Right ventricle myocardium inferior (tissue), 1 donor: ENCODE data around the gene KRT1. TPM values are rescaled to one million over a fixed set of nuclear protein-coding genes. Genes with fewer than 3 reads are reported as not detected.
"Not testable (repeated sequence)": the region's sequence is repeated elsewhere in the genome, so short reads cannot be mapped to it uniquely, and the experiment has no call there.

Source experiments
- ATAC-seq: fragments of 200-7000 bp; cut with Tn5 transposase; one replicate; pipeline ENCODE4 v1.9.1; 2020; ENCODE audit warnings: mild to moderate bottlenecking, moderate library complexity
- DNase-seq: peaks from one replicate; pipeline ENCODE4 v3.0.0; 2021; ENCODE audit errors: missing footprints
- intact Hi-C: fragments of 100-400 bp; cut with DNase I; formaldehyde crosslinking; loops from one replicate; pipeline ENCODE4 v1.11.0; 2022
- total RNA-seq: library from RNA; stranded (reverse); fragmentation: NEBNext Ultra II Directional; extraction: Animal tissue kit (Norgen Biotek cat#: 25700); gene quantifications from one replicate; pipeline ENCODE4 v1.2.1, GENCODE V29; 2021
- donor health status: DM: no; HTN: yes; CAD: no; lungs with severe emphysema.

KRT1 gene
- total RNA-seq, 1 donor from 2014 or later, result not detected

DNA sequence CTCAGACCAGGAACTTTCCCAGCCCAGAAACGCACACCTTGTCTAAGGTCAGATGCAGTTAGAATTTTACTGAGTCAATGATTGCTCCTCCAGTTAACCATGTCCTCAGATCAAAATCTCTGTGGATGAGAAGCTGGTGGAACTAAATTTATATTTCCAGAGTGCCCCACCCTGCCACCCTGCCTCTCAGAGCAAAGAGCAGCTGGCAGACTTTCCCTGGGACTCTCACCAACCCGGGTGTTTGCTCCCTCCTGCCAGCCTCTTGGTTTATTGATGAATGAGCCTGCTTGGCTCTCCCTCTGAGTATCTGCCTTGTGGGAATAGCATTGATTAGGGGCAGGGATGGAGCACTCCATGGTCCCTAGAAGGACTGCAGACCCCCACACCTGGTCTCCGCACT, 5.9 kb upstream of the KRT1 start:
- no peak for ATAC-seq
- intact Hi-C loops, result no loop called here
- no peak for DNase-seq

DNA sequence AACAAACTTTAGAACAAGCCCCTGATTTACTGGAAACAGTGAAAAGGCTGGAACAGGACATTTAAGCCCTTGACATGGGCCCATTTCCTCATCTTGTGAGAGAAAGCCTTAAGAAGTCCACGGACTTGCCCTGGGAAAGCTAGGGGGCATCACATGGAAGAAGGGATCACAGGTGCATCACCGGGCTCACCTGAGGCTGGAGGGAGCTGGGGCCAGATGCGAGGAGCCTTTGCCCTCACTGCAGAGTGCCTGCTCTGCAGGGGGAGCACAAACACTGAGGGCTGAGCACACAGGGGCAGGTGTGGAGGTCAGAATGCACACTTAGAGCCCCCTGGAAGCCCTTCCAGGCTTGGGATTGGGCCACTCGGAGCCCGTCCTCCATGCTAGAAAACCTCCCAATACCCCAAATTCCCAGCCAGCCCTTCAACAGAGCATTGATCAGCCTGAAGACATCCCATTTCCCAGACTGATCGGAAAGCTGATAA, 5.2 kb upstream of the KRT1 start:
- no peak for DNase-seq

DNA sequence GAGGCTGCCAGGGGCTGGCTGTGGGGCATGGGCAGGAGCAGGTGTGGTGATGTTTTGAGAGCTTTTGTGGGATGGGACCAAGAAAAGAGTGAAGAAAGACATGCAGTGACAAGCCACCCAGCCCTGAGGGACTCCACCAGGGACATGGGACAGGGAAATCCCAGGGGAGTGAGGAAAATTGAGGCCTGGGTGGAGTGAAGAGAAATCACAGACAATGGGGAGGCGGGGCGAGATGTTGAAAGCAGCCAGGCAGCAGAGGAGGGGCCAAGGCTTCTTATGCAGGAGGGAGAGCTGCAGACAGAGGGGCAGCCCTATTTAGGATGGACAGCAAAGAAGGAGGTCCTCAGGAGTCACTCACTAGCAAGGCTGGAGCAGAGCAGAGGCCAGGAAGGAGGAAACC, 4.2 kb upstream of the KRT1 start:
- DNase-seq, result no peak
- intact Hi-C loops, result no loop called here
- no peak for ATAC-seq

More for the DNA sequence above, 5.2 kb upstream of the KRT1 start:
- intact Hi-C loops, result no loop called here
- ATAC-seq, result no peak

DNA sequence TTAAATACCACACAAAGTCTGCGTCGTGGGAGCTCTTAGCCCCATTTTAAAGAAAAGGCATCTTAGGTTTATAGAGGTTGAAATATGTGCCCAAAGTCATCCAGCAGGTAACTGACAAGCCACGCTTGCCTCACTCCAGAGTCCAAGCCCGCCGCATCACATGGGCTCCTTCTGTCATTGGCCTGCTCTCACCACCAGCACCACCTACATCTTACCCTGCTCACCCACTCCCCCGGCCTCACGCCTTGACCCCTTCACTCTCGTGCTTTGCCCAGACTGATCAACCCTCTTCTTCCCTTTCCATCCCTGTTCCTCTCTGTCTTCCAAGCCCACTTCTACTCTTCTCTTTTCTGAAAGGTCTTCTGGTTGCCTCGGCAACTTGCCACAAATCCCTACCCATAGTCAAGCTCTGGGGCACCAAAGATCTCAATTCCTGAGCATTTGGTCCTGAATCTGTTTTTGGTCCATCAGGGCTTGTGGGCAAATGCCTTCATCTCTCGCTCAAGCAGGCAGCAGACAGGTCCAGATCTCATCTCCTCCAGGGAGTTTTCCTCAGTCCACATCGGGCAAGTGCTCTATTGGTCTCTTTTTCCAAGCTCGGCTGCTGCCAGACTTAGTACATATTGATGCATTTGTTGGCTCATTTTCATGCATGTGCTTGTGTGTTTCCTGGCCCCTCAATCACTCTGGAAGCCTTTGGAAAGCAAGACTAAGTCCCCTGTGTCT, 3.5 kb upstream of the KRT1 start:
- no peak for DNase-seq
- no peak for ATAC-seq
- intact Hi-C loops, result no loop called here

DNA sequence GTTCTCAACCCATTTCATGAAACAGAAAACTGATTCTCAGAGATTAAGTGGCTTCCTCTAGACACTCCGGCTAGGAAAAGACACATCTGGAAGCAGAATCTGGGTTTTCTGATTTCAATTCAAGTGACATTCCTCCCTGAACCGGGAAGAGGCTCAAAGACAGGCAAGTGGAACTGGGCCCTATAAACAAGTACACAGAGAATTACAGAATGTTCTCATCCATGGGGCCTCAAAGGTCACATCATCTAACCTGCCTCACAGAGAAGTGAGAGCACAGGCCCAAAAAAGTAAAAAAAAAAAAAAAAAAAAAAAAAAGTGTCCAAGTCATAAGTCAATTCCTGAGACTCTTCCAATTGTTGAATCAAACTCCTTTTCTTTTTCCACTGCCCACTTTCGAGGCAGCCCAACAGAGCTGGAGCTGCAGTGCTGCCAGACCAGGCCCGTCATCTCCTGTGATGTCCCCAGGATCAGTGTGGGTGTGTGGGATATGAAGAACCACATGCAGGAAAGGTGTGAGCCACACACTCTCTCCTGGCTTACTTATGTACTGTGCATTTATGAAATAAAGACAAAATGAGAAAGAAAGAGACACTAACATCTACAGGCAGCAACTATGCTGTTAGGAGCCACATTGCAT, 2.8 kb upstream of the KRT1 start:
- no peak for ATAC-seq
- DNase-seq, result no peak
- intact Hi-C loops, result no loop called here

DNA sequence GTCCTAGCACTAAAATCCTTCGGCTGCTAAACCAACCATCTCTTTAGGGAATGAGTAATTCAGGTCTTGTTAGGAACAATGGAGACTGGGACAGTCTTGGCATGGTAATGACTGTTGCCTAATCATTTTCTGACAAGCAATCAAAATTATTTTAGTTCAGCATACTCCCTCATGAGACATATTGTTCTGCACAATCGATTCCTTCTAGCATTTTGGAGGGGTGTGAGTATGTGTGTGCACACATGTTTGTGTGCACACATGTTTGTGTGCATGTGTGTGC, 2.1 kb upstream of the KRT1 start:
- intact Hi-C loops, result no loop called here
- DNase-seq (no peak), ATAC-seq (no peak)

DNA sequence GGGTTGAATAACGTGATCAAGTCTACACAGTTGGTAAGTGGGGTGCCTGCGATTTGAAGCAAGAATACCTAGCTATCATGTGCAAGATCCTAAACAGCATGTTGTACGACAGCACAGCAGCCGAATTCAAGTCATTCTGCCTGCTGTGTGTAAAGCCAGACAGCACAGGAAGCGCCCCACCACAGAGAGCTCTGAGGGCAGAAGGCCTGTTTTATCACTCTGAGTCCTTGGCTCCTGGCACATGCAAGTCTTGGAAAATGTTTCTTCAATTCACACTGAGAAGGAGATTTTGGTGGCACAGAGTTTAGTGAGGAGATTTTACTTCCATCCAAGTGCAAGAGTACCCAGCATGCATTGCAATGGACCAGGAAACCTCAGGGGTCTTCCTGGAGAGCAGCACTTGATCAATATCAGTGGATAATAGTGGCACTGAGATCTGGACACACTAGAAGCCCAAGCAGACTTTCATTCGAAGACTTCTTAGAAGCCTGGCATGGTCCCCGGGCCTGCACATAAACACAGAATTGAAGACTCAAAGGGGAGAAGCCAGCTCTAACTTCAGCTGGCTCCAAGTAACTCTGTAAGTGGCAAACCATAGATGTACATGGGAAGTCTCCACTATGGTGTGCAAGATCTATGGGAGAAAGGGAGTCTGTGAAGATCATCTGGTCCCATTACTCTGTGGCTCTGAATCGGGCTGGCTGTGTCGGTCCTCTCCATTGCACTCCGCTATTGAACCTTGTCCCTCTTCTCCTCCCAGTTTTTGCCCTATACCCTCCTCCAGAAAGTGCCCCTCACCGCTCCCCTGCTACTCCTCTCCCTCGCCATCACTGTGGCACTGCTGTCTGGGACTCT, 1.5 kb upstream of the KRT1 start:
- ATAC-seq, result no peak
- intact Hi-C loops, result no loop called here
- no peak for DNase-seq

DNA sequence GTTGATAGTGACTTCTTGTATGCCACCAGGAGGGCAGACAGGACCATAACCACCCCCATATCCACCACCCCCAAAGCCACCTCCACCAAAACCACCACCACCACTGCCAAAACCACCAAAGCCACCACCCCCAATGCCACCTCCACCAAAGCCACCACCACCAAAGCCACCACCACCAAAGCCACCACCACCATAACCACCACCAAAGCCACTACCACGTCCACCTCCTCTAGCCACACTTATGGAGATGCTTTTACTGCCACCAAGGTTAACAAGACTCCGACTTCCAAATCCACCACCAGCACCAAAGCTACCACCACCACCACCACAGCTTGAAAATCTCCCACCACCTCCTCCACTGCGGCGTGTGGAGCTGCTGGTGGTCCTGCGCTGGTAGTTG, 332 bp downstream of the KRT1 start:
- ATAC-seq, result no peak
- DNase-seq, result no peak
- intact Hi-C loops, result no loop called here

DNA sequence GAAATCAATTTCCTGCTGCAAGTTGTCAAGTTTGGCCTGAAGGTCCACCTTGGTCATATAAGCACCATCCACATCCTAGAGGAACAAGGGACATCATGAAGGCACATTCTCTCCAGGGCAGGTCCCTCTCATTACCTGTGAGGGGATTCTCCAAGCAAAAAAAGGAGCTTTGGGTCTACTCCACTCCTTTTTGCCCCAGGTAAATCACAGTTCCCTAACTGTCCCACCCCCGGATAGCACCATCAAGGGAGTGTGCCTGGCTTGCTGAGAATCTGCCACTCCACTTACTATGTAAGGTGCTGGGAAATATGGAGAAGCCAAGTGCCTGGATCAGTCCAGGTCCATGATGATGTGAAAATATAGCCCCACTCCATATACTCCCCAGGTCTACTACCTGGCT, 2.5 kb downstream of the KRT1 start:
- DNase-seq (no peak), ATAC-seq (no peak)
- intact Hi-C loops, result no loop called here

DNA sequence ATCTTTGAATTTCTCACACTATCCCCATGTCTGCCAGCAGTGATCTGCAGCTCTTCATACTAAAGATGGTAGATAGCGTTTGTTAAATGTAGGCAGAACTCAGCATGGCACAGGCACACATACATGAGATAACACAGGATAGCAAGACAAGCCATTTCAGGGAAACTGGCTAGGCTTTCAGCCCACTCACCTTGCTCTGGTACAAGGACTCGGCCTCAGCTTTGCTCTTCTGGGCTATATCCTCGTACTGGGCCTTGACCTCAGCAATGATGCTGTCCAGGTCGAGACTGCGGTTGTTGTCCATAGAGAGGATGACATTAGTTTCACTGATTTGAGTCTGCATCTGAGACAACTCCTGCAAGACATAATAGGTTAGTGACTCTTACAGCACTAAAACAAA, 3.1 kb downstream of the KRT1 start:
- DNase-seq (no peak), ATAC-seq (no peak)
- intact Hi-C loops, result no loop called here

DNA sequence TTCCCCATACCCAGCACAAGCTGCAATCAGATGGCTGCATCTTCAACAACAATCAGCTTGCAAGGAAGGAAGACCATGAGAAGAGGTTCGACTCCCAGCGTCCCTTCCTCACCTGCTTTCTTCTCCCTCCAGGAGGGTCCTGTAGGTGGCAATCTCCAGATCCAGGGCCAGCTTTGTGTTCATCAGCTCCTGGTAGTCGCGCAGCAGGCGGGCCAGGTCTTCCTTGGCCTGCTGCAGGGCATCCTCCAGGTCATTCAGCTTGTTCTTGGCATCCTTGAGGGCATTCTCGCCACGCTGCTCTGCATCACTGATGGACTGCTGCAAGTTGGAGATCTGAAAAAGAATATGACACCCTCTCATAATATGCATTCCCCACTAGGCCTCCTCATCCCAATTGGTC, 4.0 kb downstream of the KRT1 start:
- ATAC-seq (no peak), DNase-seq (no peak)
- intact Hi-C loops, result no loop called here

DNA sequence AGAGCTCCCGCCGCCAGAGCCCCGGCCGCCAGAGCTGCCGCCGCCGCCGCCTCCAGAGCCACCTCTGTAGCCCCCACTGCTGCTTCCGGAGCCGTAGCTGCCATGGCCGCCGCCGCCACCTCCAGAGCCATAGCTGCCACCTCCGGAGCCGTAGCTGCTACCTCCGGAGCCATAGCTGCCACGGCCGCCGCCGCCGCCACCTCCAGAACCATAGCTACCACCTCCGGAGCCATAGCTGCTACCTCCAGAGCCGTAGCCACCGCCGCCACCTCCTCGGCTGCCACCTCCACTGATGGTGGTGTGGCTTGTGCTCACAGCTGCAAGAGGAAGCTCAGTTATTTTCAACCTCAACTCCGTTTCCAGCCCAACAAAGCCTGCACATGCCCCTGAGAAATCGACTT, 4.9 kb downstream of the KRT1 start:
- DNase-seq (no peak), ATAC-seq (no peak)
- intact Hi-C loops, result no loop called here

DNA sequence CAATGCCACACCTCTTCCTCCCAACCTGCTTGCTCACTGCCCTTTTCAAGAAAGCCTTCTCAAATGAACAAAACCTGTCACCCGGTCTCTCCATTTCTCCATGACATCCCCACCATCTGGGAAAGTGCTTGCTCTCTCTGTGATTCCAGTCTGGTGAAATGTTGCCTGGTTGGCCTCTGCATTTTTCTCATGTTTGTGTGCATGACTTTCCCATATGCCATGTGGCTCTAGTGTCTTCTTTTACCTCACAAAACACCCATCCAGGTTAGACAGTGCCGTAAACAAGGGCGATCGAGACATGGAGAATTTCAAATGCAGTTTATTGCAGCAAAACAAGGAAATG, 5.8 kb downstream of the KRT1 start:
- intact Hi-C loops, result no loop called here
- DNase-seq (no peak), ATAC-seq (no peak)

DNA sequence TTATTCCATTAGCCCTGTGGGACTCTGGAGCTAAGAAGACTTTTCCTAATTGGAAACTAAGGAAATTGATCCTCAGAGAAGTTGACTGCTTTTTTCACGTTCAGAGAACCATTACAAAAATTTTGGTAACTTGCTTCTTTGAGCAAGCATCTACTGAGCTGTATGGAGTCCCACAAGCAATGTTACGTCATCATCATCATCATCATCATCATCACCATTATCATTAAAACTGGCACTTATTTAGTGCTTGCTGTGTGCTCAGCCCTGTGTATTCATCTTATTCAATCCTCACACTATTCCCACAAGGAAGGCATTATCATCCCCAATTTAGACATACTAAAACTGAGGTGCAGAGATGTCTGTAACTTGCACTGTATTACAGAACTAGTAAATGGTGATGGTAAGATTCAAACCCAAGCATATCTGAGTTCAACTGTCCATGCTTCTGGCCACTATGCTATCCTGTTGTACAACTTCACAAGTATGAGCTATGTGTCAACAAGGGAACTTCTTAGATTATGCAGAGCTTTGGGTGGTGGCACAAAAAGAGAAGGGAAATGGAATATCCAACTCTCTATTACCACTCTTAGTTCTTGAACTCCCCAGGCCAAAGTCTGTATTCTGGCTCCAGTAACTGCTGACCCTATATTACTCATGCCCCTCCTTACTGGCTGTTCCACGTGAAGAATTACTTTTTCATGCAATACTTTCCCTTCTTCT, 6.3 kb downstream of the KRT1 start:
- intact Hi-C loops, result no loop called here
- DNase-seq, result no peak
- no peak for ATAC-seq

DNA sequence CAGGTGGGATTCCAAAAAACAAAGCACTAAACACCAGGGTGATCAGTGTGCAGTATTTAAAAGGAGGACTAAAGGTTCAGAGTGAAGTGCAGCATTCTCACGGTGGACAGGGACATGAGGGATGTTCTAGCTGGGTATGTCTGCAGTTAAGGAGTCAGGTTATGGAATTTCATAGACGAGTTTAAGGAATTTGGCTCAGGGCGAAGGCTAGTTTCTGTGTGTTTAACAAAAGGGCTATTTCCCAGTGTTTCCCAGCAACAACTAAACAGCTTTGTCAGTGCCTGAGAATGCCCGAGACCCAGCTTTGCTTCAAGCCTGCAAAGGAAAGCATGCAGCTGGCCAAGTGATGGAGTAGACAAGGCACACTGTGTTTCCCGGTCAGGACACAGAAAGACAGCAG, 7.0 kb downstream of the KRT1 start:
- no peak for DNase-seq
- no peak for ATAC-seq
- intact Hi-C loops, result no loop called here

DNA sequence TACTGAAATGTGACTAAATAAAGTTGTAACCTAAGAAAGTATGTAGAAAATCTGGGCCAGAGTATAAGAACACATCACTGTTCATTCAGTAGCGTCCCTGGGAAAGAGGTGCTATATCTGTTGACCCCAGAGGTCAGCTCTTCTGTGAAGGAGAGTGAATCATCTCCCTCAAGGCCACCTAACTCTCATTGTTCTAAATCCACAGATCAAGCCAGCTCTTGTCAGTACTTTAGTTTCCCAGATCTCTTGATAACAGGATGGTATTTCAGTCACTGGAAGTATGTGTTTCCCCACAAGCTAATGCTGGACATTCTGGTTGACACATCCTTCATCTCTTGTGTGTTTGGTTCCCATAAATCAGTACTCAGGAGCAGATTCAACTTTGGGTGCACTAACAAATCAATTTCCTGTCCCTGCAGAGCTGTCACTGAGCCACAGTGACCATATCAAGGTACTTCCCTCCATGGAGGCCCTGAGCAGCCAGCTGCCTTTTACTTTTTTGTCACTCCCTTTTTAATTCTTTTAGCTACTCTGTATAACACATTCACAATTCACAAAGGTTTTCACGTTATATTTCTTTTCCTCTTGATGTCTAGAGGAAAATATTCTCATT, 7.8 kb downstream of the KRT1 start:
- ATAC-seq, result no peak
- no peak for DNase-seq
- intact Hi-C loops, result no loop called here

DNA sequence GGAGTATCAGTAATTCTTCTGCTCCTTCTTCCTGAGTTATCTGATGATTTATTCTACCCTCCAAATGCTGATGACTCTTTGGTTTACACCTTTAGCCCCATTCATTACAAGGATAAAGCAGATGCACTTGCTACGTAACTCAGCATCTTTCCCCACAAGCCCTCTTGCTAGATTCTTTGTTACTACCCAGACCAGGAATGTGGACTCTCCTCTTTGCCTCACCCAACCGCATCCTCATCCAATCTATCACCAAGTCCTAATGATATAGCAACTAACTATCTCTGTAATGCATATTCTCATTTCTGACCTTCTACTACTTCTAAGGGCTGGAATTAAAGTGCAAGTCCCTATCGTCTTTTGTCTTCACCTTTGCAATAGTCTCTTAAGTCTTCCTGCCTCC, 9.2 kb downstream of the KRT1 start:
- intact Hi-C loops, result no loop called here
- no peak for ATAC-seq
- no peak for DNase-seq

DNA sequence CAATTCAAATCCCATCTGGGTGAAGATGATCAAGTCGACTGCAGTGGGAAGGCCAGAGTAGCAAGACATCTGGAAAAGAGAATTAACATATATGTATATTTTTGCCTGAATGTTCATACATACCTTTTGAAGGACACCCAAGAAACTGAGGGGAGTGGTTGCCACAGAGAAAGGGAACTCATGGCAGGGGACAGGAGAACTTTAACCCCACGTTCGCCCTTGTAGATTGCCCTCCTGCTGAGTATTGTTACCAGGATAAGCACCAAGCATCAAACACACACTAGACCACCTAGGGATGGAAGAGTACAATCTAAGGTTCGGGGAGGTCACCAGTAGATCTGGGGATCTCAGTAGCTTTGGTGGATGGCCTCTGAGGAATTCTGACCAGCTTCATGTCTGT, 9.7 kb downstream of the KRT1 start:
- ATAC-seq, result no peak
- no peak for DNase-seq
- intact Hi-C loops, result no loop called here

DNA sequence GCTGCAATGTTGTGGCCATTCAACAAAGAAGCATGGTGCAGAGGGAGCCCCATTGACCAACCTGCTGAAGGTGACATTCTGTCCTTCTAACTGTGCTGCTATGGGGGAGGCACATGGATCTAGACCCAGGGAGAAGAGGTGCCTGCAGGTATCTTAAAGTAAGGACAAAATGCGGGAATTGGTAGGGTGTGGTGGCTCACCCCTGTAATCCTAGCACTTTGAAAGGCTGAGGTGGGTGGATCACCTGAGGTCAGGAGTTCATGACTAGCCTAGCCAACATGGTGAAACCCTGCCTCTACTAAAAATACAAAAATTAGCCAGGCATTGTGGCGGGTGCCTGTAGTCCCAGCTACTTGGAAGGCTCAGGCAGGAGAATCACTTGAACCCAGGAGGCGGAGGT, 10.3 kb downstream of the KRT1 start:
- DNase-seq, ATAC-seq: not testable (repeated sequence)
- intact Hi-C loops, result loop anchor here (5.0 kb wide), 2 partner anchors 88 to 197 kb away; no protein-coding TSS in a partner anchor
